OCI-M2 (cell line): ENCODE measurements around the gene FXR2.

Experiments used
- DNase-seq: peaks from one replicate; lab custom pipeline; 2025; ENCODE audit not compliant: unreplicated experiment; lab: John Stamatoyannopoulos, UW

Gene FXR2

DNA sequence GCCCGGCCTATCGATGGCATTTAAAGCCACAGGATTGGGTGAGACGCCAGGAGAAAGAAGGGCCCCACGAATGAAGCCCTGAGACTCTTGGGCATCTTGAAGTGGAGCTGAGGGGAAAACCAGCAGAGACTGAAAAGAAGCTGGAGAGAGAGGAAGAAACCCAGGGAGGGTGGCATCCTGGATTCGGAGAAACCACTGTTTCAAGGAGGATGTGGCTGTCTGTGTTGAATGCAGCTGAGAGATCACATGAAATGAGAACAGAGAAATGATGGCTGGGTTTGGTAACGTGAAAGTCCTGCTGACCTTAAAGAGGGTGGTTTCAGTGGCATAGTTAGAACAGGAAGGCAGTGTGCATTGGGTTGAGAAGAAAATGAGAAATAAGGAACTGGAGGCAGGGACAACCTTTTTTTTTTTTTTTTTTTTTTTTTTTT lies 62.1 kb downstream of the FXR2 start:
- DNase-seq: no peak

- no peak for DNase-seq
Measured at GRCh38 chr17:7551396-7551795, 63.3 kb downstream of the FXR2 start.

- DNase-seq: no peak
Measured at GRCh38 chr17:7550344-7550743, 64.4 kb downstream of the FXR2 start.

DNA sequence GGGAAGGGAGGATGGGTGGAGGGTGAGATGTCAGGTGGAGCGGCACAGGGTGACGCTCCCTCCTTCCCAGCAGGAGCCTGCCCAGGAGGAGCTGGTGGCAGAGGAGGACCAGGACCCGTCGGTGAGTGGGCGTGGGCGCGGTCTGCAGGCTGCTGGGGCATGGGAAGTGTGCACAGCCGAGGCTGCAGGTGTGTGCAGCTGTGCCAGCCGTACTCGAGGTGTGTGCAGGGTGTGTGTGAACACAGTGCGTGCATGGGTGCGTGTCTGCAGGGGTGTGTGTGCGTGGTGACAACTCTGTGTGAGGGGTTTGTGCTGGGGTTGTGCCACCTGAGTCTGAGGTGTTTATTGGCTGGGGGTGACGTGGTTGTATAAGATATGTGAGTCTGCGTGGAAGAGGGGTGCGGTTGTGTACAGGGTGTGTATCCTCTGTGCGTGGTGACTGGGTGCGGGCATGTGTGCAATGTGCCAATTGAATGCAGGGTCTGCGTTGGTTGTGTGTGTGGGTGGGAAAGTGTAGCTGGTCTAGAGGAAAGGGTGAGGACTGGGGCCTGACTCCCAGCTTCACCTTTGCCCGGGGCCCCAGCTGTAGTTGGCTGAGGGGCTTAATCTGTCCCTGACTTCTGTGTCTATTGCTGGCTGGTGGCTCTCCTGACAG lies 65.2 kb downstream of the FXR2 start:
- DNase-seq: no peak

DNA sequence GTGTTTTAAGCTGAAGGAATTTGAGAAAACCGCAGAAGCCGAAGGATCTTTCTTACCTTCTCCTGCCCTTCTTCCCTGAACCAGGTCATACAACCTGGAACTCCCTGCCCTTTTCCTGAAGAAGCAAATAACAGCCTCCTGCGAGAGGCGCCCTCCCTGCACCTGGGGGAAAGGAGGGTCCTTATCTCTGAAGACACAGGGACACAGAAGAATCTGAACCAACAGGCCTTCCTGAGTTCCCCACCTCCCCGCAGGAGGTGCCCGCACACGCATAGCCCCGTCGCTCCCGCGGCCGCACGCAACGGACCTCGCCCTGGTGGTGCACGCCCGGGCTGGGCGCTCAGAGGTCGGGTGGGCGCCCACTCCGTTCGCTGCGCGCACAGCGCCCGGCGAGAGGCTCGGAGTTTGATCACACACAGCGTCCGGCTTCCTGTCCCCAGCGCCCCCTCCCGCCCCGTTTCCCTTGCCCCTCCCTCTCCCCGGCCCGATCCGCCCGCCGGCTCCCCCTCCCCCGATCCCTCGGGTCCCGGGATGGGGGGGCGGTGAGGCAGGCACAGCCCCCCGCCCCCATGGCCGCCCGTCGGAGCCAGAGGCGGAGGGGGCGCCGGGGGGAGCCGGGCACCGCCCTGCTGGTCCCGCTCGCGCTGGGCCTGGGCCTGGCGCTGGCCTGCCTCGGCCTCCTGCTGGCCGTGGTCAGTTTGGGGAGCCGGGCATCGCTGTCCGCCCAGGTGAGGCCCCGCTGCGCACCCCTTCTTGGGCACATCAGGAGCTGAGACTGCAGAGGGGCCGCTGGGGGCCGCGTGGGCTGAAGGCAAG lies 65.9 kb downstream of the FXR2 start, which contains the start of gene TNFSF12:
TNFSF12 (plus strand) TSS at position 474 of the 816 bp plus-strand sequence; CDS start at position 570, 96 bp downstream.
- DNase-seq: no peak

DNA sequence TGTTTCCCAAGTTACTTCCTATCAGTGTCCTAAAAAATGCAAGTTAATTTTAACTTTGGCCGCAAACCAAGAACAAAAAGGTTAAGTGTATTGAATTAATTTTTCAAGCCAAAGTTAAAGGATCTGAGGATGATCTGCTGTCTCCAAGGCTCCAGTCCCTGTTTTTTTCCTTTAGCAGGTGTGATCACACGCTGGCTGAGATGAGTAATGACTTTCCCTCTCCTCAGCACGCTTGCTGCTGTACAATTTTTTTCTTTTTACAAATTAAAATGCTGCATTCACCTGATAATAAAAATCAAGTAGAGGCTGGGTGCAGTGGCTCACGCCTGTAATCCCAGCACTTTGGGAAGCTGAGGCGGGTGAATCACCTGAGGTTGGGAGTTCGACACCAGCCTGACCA lies 69.8 kb downstream of the FXR2 start:
- DNase-seq: no peak
